ENCODE results near the gene TRIM7. TPM values are rescaled to one million over a fixed set of nuclear protein-coding genes. Genes with fewer than 3 reads are reported as not detected.
A peak's percentile ranks its signal among the peaks of the same experiment; 100 is the strongest.
"Not testable (repeated sequence)": the region's sequence is repeated elsewhere in the genome, so short reads cannot be mapped to it uniquely, and the experiment has no call there.

Gene TRIM7
- total RNA-seq, 1 experiment from 2014 or later, result 0.10 TPM

GRCh38 chr5:181193656-181194055 lies 11.3 kb downstream of the TRIM7 start:
- no peak for DNase-seq (ENCODE audit: low spot score)

- DNase-seq (ENCODE audit: low spot score), result no peak
Observed at GRCh38 chr5:181192337-181193046, 12.5 kb downstream of the TRIM7 start.

GRCh38 chr5:181191526-181192336 lies 13.3 kb downstream of the TRIM7 start:
- DNase-seq (ENCODE audit: low spot score), result peak; percentile 98

GRCh38 chr5:181190711-181191525 lies 14.1 kb downstream of the TRIM7 start:
- no peak for DNase-seq (ENCODE audit: low spot score)

GRCh38 chr5:181189962-181190710 lies 14.9 kb downstream of the TRIM7 start:
- DNase-seq (ENCODE audit: low spot score), result no peak

- DNase-seq (ENCODE audit: low spot score), result no peak
Observed at GRCh38 chr5:181189363-181189961, 15.5 kb downstream of the TRIM7 start.

GRCh38 chr5:181188700-181189362 lies 16.2 kb downstream of the TRIM7 start:
- DNase-seq (ENCODE audit: low spot score), result peak; percentile 85

GRCh38 chr5:181187500-181188213 lies 17.3 kb downstream of the TRIM7 start:
- DNase-seq (ENCODE audit: low spot score), result peak; percentile 90

- DNase-seq (ENCODE audit: low spot score), result peak; percentile 52
Observed at GRCh38 chr5:181186986-181187499, 18.0 kb downstream of the TRIM7 start.

GRCh38 chr5:181186022-181186421 lies 19.0 kb downstream of the TRIM7 start:
- no peak for DNase-seq (ENCODE audit: low spot score)

- DNase-seq (ENCODE audit: low spot score), result no peak
Observed at GRCh38 chr5:181185560-181185959, 19.4 kb downstream of the TRIM7 start.

- no peak for DNase-seq (ENCODE audit: low spot score)
Observed at GRCh38 chr5:181184845-181185216, 20.2 kb downstream of the TRIM7 start.

- DNase-seq (ENCODE audit: low spot score), result no peak
Observed at GRCh38 chr5:181182651-181183050, 22.3 kb downstream of the TRIM7 start.

- DNase-seq (ENCODE audit: low spot score), result peak; percentile 91
Observed at GRCh38 chr5:181181650-181182565, 23.1 kb downstream of the TRIM7 start.

GRCh38 chr5:181177559-181177958 lies 27.4 kb downstream of the TRIM7 start:
- not testable (repeated sequence) for DNase-seq (ENCODE audit: low spot score)

GRCh38 chr5:181176254-181176952 lies 28.6 kb downstream of the TRIM7 start:
- DNase-seq (ENCODE audit: low spot score), result no peak

- DNase-seq (ENCODE audit: low spot score), result peak; percentile 79
Observed at GRCh38 chr5:181173420-181174342, 31.3 kb downstream of the TRIM7 start.

Data from H4 (cell line).